NCI-H446 treated with DMSO at 0.1 percent for 48 hours (cell line): ENCODE results near the gene CRISPLD2.

Experiments
- DNase-seq: peaks from one replicate; lab custom pipeline; 2025; lab: John Stamatoyannopoulos, UW

CRISPLD2 gene

DNA sequence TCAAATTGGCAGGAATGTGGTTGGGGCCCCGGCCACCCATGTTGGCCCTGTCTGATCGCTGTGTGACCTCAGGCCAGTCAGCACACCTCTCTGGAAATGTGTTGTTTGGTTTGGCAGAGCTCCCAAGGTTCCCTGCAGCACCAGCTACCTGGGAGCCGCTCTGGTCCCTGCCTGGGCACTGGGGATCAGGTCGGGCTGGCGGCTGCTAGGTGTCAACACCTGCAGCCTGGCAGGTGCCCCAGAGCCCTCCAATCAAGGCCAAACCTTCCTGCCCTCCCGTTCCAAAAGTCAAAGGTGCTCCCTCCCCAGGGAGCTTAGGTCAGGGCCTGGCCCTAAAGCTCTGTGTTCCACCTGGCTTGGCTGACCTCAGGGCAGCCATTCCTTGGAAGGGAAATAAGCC is 135.6 kb downstream of the CRISPLD2 start:
- no peak for DNase-seq

- no peak for DNase-seq
These were observed 137.4 kb downstream of the CRISPLD2 start for GRCh38 chr16:84957192-84957591.

GRCh38 chr16:84957792-84958191 is 138.0 kb downstream of the CRISPLD2 start:
- DNase-seq: no peak
